ENCODE measurements around the gene ADGRL3.

ADGRL3 gene

DNA sequence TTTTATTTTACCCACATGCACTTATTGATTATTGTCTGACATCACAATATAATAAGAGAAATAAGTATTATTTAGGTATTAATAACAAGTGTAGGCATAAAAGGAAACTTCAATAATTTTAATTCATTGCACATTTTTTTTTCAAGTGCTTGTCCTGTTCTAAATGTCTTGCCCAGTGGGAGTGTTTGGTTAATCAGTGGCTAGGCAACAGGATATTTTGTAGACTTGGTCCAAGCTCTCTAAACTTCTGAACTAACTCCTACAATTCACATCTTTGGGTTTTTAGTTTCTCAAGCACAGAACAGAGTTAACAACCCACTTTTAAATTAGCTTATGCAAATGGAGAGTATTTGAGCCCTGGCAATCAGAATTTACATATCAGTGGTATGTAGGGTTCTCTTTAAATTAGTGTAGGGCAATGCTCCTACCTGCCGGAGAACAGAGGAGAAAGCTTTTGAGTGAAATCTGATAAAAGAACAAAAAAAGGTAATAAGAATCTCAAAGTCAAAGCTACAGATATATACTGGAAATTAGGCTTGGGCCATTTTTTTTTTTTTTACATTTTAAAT, 353.5 kb downstream of the ADGRL3 start:
- DNase-seq (ENCODE audit: low read depth) = no peak

DNA sequence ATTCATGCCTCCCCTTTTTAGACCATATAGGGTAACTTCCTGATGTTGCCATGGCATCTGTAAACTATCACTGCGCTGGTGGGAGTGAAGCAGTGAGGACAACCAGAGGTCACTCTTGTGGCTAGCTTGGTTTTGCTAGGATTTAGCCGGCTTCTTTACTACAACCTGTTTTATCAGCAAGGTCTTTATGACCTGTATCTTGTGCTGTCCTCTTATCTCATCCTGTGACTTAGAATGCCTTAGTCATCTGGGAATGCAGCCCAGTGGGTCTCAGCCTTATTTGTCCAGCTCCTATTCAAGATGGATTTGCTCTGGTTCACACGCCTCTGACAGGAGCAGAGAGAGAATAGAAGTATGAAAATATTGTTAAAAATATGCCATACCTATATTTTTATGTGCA, 355.7 kb downstream of the ADGRL3 start:
- no peak for DNase-seq (ENCODE audit: low read depth)

DNA sequence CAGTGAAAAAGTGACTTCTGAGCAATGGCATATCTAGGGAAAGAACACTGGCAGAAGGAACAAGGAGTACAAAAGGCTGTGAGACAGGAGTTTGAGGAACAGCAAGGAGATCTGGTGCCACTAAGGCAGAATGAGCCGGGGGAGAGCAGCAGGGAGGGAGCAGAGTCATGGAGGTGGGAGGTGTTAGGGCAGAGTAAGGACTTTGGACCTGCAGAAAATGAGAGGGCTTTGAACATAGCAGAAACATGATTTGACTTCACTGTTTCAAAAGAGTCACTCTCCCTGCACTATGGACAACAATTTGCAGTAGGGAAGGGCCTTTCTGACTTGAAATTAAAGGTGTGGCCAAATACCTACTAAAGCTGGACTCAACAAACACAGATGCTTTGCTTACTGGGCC, 356.2 kb downstream of the ADGRL3 start:
- DNase-seq (ENCODE audit: low read depth) = no peak

DNA sequence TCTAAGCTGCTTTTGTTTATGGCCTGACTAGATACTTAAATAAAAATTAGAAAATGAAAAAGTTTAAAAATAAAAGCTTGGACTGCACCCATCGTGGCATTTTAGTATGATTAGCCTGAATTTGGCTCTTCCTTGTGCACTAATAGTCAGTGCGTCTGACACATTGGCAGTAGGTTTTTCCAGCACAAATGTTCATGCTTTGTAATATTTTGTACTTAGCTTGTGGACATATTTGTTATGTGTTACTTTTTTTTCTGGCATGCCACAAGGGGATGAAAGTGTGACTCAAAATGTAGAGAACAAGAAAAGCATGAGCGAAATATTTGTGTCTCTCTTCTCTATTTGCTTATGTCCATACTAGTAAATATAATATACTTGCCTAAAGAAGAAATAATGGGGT, 359.3 kb downstream of the ADGRL3 start:
- no peak for DNase-seq (ENCODE audit: low read depth)

DNA sequence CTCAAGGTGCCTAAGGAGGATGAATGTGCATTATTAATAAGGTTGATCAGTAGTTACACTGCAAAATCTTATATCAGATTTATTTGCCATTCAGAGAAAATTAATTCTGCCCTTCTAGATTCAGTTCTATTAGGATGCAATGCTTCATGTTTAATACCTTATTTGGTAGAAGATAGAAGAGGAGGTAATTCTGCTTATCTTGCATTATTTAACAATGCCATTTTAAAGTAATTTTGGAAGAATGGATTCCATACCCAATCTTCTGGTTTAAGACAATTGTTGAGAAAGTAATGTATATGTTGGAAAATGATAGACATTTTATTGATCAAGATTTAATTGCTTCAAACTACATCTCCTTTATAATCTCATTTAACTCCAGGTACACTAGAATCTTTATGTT, 360.9 kb downstream of the ADGRL3 start:
- no peak for DNase-seq (ENCODE audit: low read depth)

DNA sequence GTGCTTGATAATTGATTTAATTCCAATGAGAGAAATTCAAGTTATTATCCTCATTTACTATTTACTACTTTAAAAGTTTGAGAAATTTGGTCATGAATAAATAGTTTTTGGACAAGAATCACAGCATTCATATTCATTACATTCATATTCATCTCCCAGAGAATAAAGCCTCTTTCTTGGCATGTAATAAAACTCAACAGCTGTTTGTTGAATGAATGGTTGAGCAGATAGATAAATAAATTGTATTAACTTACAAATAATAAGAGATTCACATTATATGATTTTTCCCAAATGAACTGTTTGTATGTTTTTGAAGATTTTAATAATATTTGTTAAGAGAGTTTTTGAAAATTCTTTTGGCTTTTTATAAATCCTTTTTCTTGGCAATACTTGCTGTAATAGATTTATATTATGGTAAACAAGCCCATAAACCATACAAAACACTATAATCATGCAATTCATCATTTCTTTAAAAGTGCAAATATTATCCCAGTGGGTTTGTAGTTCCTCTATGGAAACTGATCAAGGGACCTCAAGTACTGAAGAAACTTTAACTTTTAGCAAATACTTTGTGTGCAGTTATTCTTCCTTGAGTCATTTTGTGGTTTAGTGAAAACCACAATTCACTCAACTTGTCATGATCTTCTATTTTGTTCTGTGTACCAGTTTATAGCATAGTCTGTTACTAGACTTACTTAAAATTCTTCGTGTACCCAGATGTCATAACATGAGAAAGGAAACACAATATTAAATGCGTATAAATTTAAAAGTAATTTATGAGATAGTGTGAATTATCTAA, 371.8 kb downstream of the ADGRL3 start:
- DNase-seq (ENCODE audit: low read depth) = no peak

DNA sequence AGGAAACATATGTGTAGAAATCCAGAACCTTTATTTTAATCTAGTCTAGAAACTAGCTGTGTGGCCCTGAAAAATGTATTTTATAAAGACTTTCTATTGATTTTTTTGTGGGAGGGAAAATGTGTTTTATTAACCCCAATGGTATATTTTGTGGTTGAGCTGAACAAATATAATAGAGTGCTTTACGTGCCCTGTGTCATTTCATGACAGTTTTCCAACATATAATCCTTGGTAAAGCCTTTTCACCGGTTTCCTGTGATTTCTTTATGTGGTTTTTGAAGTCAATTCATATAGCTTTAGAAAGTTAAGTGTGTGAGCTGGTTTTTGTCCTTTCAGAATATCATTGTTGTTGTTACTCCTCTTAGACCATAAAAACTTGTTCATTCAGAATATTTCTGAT, 375.7 kb downstream of the ADGRL3 start:
- no peak for DNase-seq (ENCODE audit: low read depth)

DNA sequence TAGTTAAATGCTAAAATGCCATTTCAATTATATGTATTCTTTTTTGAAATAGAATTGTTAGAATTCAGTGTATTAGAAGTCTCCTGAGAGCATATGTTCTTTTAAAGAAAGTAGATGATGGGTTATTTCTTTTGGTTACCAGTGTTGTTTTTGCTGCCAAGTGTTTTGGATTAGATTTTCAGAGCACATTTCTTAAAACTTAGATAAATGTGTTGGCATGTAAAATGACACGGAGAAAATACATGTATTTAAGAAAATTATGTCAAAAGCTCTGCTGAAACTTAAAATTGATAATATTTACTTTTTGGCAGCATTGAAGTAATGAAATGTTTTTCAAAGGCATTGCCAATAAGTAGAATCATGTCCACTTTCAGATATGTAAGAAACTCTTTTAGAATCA, 379.7 kb downstream of the ADGRL3 start:
- no peak for DNase-seq (ENCODE audit: low read depth)

DNA sequence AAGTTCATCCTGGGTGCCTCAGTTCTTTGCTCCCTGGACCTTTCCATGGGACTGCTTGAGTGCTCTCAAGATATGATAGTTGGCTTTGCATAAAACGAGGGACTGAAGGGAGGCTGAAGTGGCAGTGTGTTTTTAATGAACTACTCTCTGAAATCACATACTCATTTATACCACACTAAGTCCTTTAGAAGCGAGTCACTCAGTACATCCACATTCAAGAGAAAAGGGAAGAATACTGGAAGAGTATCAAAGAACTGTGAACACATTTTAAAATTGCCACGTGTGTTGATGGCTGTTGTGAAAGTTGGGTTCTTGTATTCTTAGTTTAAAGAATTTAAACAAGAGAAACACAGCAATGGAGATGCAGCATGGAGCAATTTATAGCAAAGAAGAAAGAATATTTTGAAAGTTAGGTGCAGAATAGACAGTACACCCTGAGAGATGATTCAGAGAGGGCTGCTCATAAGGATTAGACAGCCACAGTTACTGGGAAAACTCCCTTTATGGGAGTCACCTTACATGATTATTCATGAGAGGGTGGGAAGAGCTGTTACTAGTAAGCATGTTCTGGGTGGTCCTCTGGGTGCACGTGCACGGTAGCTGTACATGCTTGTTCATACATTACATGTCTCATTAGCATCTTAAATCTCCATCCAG, 380.7 kb downstream of the ADGRL3 start:
- DNase-seq (ENCODE audit: low read depth) = no peak

DNA sequence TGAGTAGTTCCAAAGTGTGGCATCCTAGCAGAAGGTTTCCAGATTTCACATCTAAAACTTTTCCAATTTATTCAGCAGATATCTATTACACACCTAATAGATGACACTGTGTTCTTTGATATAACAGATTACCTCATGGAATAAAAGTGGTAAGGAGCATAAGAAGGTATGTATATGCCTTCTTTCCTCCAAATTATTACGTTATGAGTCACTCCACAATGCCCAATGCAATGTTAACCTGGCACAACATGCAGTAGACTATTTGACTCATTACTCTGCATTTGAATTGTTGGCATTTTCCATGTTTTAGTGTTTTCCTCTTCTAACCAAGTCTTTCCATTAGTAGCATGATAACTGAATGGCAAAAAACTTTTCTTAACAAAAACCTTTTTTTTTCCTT, 383.6 kb downstream of the ADGRL3 start:
- no peak for DNase-seq (ENCODE audit: low read depth)

DNA sequence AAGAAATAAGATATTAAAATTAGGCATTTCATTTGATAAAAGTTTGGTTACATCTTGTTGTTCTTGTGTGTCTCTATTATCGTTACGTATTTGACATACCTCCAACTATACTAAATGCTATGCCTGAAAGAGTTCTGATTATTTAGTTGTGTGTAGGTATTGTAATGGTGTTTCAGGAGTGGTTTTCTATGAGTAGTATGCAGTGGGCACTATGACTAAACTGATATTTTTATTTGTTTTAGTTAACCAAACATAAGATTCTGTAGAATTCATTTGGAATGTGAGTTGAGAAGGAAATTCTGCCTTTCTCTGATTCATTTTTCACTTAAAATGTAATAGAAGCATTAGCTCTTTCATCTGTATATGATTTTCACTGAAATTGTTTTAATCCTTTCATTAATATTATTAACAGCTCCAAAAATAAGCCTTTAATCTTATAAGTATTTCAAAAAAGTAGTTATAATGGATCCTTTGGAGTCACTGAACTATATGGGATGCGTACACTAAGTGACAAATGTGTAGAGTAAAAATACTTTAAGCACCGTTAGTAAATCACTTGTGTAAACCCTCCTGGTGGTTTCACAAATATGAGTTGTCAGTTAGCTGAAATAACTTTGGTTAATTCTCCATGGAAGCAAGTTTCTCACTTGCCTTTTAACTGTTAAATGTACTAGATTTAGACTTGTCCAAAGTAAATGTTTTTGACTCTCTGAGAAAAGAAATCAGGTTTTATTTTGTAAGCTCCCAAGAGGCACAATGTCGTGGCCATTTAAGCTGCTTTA, 388.7 kb downstream of the ADGRL3 start:
- DNase-seq (ENCODE audit: low read depth) = no peak

DNA sequence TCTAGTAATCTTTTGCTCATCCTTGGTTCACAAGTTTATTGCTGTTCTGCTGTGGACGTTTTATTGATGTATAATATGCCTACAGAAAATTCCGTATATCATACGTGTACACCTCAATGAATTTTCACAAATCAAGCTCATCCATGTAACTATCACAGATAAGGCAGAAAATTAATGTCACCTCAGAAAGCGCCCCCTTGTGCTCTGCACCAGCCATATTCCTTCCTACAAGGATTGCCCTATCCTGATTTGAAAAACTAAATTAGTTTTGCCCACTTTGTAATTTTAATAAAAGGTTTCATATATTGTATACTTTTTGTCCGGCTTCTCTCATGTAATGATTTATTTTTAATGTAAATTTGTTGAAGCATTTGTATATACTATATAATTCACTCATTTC, 390.8 kb downstream of the ADGRL3 start:
- no peak for DNase-seq (ENCODE audit: low read depth)

DNA sequence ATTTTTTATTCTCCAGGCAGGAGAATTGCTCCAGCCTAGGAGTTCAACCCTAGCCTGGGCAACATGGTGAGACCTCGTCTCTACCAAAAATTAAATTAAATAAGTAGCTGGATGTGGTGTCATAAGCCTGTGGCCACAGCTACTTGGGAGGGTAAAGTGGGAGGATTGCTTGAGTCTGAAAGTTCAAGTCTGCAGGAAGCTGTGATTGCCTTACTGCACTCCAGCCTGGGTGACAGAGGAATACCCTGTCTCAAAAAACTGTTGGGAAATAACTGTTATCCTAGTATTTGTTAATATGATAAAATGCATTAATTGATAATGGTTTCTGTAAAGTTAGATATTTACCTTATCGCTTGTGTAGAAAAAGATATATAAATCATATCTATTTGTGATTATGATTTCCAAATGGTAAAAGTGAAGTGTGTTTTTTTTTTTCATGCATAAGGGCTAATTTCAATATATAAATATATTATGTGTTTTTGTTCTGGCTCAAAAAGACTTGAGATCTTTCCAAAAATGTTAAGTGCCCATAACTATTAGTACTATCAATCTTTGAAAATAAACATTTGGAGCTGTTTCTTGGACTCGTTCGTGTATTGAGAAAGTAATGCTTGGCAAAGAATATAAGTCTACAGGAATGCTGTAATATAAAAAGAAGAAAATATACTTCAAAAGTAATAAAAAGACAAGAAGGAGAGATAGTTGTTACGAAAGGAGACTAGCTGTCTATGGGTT, 396.6 kb downstream of the ADGRL3 start:
- DNase-seq (ENCODE audit: low read depth) = no peak

DNA sequence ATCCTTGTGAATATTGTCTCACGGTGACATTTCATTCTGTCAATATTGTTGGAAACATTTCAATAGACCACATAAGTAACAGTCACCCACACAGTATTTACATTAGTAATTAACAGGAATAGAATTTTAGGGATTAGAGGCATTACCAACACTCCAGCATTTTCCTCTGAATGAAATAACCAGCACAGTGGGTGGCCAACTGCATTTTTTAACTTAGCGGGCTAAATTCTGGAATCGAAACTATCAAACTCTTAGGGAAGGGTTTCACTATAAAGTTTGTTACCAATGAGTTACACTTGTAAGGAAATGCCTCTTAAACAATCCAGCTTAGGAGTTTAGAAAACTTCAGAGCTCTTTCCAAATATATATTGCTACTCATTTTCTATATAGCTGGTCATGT, 403.0 kb downstream of the ADGRL3 start:
- DNase-seq (ENCODE audit: low read depth) = no peak

DNA sequence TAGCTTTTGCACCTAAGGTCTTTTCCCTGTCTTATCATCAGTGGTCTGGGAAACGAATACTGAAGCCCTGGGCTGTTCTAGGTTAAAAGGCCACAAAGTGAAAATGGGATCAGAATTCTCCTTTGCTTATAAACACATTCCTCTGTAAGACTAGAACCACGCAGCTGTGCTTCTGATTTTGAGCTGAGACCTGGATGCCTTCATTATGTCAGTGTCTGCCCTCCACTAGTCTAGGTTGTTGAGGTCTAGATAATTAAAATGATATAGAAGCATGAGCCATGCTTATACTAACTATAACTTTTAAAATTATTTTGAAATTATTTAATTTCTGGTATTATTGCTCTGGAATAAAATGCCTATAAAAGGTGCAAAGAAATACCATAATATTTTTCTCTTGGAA, 403.9 kb downstream of the ADGRL3 start:
- no peak for DNase-seq (ENCODE audit: low read depth)

DNA sequence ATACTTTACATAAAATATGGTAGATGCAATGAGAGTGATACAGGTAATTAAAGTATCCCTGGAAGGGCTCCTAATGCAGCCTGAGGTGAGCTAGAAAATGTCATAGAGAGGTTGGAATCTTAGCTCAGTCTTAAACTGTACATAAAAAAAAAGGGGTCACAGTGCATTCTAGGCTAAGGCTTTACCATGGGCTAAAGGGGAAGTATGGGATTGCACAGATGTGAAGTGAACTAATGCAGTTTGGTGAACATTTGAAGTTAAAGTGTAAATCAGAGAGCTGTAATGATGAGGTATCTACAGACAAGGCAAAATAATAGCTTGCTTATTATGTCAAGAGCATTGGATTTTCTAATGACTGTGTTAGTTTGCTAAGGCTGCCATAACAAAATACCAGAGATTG, 405.9 kb downstream of the ADGRL3 start:
- no peak for DNase-seq (ENCODE audit: low read depth)

DNA sequence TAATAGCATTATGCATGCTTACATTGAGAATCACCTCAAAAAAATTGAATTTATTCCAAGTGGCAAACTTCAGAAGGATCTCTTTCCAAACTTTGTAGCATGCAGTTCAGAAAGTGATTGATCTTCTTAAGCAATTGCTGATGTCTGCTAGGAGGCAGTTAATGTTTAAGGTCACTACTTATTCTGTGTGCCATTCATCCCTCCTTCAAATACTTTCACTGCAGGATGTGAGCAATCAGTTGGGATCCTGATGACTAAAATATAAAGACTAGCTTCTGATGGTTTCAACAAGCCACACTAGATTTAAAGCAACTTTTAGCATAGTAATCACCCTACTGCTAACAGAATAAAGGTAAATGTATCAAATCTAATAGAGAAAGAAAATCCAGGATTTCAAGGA, 414.1 kb downstream of the ADGRL3 start:
- DNase-seq (ENCODE audit: low read depth) = no peak

DNA sequence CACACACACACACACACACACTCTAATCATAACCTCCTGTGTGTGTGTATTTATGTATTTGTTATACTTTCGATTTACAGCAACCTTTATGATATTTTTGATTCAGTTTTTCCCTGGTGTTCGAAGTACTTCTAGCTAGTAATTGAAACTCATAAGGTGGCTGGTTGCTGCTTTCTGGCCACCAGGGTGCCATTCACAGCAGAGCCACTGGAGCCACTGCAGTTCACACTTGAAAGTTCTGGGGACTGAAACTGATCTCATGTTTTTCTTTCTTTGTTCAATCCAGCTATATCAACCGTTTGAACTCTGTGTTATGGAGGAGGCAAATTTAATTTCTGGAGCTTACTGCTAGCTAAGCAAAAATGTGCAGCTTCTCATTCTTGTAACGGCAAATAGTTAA, 419.4 kb downstream of the ADGRL3 start:
- DNase-seq (ENCODE audit: low read depth) = no peak

DNA sequence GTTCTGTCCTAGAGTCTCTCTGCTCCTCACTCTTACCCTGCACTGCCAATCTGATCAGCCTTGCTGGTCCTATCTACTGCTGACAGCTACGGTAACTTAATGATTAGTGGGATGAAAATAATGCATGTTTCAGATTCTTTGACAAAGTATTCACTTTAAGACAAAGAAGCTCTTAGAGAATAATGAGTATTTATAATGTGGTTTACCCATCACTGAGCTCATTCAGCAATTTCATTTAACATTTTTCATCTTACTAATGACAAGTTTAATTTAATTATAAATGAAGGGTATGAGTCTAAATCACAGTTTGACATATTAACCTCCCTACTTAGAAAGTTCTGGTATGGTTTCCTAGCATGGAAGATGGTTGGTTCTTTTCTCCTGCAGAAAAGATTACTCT, 428.2 kb downstream of the ADGRL3 start:
- no peak for DNase-seq (ENCODE audit: low read depth)

DNA sequence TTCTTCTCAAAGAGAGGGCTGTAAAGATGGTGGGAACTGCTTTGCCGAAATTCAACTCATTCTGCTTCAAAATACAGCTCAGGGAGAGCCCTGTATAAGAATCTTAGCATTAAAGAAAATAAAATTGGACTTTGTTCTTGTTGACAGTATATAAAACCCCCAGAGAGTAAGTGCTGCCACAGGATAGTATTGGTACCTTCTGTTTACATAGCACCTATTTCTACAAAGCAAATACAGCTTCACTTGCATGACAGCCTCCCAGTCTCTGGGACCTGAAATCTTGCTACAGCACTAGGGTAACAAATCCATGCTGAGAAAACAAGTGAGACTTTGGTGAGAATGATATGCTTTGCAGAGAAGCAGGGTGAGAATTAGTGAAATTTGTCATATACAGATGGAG, 428.6 kb downstream of the ADGRL3 start:
- DNase-seq (ENCODE audit: low read depth) = no peak

DNA sequence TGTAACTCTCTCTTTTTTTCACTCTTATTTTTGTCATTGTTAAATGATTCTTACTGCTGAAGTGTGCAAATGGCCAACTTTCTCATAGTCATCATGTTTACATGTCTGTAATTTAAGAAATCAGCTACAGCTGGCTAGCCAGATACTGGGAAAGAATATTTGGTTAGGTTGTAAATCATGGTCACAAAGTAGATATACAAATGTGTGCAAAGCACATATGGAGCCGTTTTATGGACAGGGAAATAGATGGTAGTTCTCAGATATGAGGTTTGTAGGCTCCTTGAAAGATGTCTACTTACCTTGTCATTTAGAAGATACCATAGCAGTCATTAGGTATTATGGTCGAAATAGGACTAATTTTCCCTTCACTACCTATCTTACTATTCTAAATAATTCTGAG, 430.4 kb downstream of the ADGRL3 start:
- no peak for DNase-seq (ENCODE audit: low read depth)

DNA sequence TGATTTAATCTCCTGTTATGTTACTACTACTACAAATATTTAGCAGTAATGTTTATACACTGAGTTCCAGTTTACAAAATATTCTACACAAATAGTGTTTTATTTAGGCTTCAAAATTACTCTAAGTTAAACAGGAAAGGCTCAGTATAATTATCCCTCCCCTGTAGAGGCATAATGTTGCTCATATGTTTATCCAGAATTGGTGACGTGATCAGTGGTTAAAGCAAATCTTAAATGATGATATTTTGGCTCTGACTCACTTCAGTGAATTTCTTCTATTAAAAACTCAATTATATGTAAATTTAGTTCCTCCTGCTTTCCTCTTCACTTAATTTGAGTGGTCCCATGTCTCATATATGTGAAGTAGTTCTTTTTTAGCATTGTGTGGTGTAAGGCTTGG, 438.5 kb downstream of the ADGRL3 start:
- no peak for DNase-seq (ENCODE audit: low read depth)
